Cerebellar nuclear complex (tissue), 1 donor: Measurements from ENCODE around the gene MATN4.

Experiments used
- DNase-seq, 2 experiments: peaks; one replicate each; lab custom pipeline; 2025; lab: John Stamatoyannopoulos, UW

The MATN4 gene

DNA sequence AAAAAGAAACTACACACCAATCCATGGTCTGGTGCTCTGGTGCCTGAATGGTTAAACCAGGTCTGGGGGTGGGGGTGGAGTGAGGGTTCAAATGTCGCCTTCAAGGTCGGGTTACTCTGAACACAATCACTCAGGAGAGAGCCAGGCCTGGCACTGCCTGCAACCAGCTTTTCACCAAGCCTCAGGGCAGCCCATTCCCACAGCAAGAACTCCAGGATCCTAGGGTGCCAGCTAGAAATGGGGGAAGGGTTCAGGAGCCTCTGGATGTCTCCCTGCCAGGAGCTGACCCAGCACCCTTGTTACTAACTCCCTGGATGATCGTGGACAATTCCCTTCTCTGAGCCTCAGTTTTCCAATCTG, 33.5 kb upstream of the MATN4 start:
- DNase-seq, result no peak

DNA sequence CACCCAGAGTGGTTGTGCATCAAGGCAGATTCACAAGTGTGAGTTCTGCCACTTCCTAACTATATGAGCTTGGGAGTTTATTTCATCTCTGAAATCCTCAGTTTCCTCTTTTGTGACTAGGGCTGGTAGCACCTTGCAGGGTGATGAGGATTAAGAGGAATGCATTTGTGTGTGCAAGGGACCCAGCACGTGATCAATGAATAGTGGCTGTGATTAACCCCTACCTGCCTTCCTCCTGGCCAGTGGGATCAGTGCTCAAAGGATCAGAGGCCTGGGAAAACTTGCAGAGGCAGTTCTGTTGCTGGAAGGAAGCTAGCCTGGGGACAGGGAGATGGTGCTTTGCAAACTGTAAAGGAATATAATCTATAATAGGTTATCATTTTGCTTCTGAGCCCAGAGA, 32.9 kb upstream of the MATN4 start:
- no peak for DNase-seq

DNA sequence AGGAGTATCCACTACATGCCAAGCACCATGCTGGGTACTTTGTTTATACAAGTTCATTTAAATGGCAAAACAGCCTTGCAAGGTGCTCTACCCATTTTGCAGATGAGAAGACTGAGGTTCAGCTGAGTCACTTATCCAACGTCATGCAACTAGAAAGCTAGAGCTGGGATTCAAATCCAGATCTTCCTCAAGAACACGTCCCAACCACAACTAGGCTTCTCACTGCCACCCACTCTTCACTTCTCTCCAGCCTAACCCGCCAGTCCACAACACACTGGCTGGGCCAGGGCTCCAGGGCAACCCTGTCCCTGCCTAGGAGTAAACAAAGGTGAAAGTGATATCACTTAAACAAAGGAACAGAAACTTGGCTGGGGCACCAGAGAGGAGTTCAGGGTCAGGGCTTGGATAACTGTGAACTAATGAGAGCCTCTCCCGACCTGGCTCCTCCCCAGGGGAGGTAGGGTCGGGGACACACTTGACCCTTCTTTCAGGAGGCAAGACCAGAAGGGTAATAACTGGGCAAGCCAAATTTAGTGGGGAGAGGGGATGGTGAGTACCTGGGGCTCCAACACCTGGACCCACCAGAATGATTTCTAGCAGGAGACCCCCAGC, 32.2 kb upstream of the MATN4 start:
- DNase-seq, result no peak

DNA sequence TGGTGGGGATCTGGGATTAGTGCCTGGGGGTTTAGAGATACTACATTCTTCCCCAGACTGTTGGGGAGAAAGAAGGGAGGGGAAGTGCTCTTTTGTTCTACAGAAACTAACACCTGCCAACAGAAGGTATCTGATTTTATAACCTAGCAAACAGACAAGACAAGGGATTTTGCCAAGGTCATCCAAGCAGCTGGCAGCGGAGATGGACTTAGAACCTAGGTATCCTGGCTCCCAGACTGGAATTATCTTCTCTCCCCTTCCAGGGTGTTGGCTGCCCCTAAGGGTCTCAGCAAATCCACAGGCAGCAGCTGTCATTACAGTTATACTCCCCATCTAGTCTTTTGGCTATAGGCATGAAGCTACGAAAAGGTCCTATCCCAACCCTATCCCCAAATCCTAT, 31.7 kb upstream of the MATN4 start:
- DNase-seq, result no peak

DNA sequence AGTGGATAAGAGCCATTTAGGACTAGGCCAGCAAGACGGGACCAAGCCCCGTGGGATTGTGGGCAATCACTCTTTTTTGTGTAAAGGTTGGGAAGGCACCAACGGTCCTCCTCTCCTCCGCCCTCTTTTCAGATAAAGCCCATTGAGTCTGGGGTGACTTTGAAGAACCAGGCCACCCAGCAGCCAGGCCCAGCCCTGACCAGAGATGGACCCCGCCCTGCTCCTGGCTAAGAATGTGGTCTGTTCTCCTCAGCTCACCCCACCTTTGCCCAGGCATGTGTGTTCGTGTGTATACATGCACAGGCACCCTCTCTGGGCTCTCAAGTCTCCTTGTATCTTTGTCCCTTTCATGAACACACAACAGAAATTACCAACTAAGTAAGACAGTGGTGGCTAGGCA, 31.0 kb upstream of the MATN4 start:
- DNase-seq, result no peak

DNA sequence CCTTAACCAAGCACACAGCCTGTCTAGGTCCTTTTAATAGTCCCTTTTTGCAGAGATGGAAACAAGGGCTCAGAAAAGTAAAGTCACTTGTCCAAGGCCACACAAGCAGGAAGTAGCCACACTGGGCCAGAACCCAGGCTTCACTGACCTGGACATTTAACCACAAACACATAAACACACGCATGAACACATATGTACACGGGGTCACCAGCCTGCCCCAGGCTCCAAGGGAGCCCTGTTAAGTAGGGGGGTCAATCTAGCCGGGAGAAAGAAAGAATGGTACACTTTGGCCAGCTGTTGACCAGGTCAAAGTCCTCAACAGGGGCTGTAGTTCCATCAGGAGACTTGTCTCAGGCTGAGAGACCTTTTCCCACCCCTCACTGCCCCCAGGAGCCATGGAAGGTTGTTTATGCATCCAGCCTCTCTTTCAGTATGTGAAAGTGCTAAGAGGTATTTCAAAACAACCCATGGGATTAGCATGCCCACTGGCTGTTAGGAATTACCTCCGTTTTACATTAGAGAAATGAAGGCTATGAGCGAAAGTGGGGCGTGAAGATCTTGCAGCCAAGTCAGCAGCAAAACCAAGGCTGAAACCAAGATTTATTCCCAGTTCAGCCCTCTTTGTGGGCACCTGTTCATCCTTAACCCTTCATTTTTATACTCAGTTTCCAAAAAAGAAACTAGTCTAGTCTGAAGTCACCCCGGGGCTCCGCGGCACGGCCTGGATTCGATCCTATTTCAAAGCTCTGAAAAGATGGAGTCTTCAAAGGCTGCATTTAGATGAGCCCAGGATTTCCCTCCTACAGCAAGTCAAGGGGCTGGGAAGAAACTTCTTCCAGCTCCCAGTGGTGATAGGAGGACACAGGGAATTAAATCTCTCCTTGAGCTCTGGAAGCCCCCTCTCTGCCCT, 30.3 kb upstream of the MATN4 start:
- no peak for DNase-seq

DNA sequence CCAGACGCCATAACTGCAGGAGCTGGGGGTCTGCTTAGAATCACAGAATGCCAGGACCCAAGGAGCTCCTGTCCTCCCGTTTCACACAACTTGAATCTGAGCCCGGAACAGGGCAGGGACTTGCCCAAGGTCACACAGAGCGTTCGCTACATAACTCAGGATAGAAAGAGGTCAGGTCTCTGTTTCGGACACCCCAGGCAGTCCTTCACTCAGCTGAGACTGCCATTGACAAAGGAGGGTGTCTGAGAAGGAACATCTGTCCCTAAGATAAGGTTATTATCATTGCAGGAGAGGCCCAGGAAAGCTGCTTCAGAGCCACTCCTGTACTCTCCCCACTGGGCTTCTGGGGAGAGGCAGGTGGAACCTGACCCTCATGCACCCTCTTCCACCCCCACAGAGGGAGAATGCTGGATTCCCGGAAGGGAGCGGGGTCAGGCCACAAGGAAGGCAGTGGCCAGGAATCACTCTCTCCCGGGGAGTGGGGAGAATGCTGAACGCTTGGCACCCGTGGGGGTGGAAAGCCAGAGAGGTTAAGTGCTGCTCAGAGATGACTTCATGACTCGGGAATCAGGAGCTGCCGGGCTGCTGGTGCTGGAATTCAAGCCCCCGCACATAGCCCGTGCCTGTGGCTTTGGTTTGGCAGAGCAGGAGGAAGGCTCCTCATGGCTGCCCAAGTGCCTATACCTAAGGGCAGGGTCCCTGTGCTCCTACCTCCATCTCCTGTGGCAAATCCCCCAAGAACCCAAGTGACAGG, 29.4 kb upstream of the MATN4 start:
- DNase-seq, result no peak

DNA sequence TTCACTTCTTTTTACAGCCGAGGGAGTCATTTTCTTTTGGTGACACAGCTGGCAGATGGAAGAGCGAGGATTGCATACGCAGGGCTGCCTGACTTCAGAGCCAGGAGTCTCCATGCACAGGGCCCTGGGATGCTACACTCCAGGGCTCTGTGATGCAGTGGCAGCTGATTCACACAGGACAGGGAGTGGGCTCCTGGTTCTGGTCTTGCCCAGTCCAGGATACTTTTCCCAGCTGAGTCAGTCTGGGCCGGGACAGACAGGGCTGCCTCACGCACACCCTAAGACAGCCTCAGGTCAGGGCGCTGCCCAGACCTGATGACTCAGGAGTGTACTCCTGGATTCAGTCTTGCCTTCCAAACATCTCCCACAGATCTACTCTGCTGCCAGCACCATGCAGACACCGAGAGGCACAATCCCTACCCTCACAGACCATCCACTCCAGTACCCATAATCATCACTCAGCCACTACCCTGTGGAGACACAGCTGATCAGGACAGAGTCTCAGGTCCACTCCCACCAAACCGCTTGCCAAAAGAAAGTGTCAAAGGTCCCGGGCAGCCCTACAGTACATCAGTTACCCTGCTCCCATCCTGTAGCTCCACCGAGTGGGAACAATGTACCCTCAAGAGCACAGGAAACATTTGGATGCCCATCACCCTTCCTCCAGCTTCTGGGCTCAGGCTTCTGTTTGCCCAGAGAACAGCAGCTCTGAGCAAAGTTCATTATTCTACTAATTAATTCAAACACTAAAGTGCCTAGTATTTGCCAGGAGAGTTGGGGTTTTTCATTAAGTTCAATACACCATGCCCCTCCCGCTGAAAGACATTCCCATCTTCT, 28.6 kb upstream of the MATN4 start:
- no peak for DNase-seq

DNA sequence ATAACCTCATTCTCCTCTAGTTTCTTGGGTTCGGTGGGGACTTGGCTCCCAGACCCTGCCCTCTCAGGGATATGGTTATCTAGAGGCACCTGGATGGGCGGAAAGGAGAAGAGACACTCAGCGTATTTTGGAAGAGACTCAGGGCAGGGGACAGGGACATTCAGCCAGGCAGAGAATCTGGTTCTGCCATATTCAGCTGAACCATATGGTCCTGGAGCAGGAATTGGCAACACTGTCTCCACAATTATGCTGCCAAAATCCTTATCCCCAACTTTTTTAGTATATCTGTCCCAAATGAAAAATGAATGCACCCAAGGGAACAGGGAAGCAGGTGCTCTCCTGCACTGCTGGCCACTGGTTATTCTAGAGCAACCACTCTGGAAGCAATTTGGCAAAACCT, 22.4 kb upstream of the MATN4 start:
- DNase-seq, result peak in 1 of 2 experiments; percentile 71

DNA sequence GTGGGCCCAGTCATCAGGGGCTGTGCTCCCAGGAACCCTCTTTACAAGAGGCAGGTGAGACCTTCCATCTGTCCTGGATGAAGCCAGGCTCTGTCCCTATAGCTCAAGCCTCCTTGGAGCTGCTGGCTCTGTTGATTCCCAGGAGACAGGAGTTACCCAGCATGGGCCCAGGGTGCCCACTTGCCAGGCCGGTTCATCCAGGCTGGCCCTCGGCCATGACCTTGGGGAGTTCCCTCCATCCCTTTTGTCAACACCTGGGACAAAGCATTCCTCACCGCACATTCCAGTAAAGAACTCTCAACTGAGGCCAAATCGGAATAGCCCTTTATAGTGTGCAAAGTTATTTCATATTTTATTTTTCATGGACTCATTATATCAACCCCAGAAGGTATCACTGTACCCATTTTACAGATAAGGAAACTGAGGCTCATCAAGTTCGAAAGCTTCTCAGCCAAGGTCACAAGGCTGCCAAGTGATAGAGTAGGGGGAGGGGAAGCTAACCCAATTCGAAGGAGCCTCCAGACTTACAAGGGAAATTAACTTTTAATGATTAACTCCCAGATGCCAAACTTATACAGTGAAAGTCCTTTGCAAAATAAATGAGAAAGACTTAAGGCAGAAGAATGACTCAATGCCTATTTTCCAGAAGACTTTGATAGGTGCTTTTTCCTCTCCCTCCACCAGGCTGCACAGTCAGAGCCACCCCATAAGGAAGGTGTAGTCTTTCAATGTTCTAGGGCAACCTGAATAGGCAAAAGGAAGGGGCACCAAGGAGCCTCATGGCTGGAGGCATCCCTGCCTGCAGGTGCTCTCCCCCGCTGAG, 21.6 kb upstream of the MATN4 start:
- DNase-seq, result no peak

DNA sequence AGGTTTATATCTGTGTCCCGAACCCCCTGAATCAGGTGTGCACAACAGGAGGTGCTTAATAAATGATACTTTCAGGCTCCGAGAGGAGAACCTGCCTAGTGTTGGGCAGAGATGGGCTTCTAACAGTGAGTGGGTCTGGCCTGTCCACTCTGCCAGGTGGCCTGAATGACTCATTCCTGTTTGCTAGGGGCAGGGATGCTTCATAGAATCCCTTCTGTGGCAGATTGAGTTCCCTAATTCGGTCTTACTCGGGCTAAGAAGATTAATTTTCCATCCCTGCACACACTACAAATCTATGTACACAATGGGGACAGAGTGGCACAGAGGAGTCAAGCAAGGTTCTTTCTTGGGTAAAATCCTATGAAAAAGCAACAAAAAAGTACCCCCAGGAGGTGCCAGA, 20.4 kb upstream of the MATN4 start:
- peak; percentile 39 to 49 for DNase-seq

DNA sequence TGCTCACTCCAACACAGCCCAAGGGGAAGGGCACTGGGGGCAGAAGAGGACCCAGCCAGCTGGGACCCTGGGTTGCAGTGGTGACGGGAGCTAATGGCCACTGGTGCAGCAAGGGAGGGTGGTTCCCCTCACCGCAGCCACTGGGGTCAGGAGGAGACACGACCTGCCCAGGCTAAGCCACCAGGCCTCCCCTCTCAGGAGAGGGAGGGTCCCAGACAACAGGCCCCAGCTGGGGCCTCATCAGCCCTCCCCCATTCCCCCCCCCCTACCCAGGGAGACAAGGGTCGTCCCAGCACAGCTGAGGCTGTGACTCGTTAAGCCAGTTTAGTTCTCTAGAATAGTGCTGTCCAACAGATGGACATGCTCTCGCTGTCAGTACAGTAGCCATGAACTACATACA, 17.3 kb upstream of the MATN4 start:
- DNase-seq, result no peak

DNA sequence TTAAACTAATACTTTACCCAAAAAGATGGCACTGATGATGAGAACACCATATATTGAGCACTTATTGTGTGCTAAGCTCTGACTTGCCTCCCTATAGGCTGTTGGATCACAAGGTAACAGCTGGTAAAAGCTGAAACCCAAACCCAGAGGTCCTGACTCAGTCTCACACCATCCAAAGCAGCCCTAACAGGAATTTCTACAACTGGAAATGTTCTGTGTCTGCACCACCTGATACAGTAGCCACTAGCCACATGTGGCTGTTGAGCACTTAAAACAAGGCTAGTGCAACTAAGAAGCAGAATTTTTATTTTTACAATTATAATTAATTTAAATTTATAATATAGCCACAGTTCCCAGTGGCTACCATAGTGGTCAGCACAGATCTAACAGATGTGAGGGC, 15.6 kb upstream of the MATN4 start:
- no peak for DNase-seq

DNA sequence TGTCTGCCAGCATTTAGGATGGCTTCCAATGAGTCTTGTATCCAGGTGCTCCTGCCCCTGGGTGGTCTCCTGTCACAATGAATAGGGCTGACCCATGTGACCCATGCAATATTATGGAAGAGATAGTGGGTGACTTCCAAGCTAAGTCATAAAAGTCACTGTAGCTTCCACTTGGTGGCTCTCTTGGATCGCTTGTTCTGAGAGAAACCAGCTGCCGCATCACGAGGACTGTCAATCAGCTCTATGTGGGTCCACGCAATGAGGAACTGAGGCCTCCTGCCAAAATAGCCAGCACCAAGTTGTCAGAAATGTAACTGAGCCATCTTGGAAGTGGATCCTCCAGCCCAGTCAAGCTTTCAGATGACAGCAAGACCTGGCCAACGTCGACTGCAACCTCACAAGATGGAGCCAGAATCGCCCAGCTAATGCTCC, 14.9 kb upstream of the MATN4 start:
- DNase-seq, result no peak

DNA sequence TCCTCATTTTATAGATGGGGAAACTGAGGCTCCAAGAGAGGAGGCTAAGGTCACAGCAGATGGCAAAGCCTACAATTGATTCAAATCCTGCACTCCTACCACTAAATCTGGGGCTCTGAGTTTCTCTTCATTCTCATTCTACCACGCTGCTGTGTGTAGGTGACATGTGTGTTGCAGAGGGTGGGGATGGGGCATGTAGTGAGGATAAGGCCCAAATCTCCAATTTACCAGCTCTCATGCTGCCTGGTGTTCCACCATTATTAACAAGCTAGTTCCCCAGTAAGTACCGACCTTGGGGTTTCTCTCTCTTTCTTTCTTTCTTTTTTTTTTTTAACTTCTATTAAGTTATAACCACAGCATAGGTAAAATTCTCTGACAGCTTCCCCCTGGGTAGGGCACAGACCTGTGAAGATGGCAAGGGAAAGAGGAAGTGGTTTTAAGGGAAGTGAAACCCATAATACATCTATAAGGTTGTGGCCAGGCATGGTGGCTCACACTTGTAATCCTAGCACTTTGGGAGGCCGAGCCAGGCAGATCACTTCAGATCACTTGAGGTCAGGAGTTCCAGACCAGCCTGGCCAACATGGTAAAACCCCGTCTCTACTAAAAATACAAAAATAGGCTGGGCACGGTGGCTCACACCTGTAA, 13.0 kb upstream of the MATN4 start:
- DNase-seq, result no peak

DNA sequence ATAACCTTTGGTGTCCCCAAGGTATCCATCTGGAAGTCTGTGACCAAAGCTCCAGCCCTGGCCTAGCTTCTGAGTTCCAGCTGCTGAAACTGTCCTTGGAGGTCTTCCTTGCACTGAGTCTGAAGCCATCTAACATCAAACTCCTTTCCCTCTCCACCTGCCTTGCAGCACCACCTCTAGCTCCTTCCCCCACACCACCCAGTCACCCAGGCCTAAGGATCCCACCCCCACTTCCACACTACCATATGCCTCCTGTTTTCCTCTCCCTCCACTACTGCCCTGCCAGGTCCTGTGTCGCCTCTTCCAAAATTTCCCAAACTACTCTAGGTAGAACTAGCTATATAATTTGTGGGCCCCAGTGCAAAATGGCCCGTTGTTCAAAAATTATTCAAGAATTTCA, 10.8 kb upstream of the MATN4 start:
- DNase-seq, result no peak

DNA sequence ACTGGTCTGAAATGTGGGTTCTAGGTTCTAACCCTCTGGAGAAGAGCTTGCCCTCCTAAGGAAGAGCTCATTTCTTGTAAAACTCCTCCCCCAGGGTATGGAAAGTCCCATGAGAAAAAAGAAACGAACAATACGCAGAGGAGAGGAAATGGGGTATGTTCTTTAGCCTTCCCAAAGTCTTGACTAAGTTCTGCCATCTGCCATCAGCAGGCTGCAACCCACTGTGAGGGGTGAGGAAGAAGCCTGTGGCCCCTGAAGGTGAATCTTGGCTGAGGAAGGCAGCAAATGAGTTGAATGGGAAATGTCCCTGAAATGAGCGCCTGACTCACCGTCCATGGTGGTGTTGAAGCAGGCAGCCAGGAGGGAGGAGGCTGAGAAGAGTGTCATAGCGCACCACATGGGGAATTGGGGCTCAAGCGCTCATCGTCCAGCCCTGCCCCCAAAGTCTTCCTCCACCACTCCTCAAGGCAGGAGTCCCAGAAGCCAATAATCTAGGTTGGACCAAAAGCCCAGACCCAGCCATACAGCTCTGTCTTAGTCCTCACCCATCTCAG, 10.4 kb upstream of the MATN4 start:
- no peak for DNase-seq

DNA sequence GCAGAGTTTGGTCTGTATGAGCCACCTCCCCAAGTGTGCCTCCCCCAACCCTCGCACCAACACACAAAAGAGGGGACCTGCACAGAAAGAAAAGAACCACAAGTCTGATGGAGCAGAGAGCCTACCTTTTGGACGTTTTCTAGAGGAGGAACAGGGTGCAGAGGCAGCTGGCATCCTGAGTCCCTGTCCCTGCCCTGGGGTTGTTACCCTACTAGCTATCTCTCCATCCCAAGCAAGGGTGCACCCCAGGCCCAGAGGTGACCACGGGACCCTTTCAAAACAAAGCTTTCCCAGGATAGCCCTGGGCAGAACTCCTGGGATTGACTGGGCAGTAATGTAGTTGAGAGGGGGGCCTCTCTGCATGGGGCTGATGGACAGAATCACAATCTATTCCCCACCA, 9.7 kb upstream of the MATN4 start:
- DNase-seq, result no peak

DNA sequence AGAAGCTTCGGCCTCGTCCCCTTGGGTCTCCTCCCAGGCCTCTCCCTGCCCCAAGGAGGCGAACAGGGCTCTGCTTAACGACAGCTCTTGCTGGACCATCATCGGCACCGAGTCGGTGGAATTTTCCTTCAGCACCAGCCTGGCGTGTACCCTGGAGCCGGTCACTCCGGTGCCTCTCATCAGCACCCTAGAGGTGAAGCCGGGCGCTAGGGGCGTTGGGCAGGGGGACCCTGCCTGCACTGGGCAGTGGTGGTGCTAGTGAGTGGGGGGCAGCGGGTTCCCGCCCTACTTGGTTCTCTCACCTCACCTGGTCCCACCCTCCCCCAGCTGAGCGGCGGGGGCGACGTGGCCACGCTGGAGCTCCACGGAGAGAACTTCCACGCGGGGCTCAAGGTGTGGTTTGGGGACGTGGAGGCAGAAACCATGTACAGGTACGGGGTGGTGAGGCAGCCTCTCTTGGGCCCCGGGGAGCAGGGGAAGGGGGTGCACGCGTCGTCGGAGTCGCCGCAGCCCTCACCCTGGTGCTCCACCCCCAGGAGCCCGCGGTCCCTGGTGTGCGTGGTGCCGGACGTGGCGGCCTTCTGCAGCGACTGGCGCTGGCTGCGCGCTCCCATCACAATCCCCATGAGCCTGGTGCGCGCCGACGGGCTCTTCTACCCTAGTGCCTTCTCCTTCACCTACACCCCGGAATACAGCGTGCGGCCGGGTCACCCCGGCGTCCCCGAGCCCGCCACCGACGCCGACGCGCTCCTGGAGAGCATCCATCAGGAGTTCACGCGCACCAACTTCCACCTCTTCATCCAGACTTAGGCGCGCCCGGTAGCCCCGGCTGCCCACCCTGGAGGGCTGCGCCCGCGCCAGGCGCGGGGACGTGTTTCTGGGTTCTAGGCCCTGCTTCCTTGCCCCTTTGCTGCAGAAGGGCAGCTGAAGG, 8.3 kb upstream of the MATN4 start:
- DNase-seq, result no peak
